Activated CD8-positive, alpha-beta T cell treated with anti-CD3 and anti-CD28 coated beads for 36 hours (primary cell): ENCODE measurements around the gene CTSC. TPM values are rescaled to one million over a fixed set of nuclear protein-coding genes. Genes with fewer than 3 reads are reported as not detected.

Experiments
- ATAC-seq: fragments of 200-7000 bp; cut with Tn5 transposase; one replicate; pipeline ENCODE4 v1.10.0; 2021; ENCODE audit warnings: mild to moderate bottlenecking, moderate library complexity
- CTCF ChIA-PET: fragments of 350-600 bp; sonication (Branson Sonifier 250); formaldehyde crosslinking; loops from one replicate; lab custom pipeline; 2021; ENCODE audit warnings: antibody characterized with exemption; lab: Charles Lee
- POLR2A ChIA-PET: fragments of 350-600 bp; sonication (Branson Sonifier 250); formaldehyde crosslinking; loops from one replicate; lab custom pipeline; 2021; ENCODE audit warnings: antibody characterized with exemption; lab: Charles Lee
- DNase-seq: peaks from one replicate; pipeline ENCODE4 v3.0.0-alpha.2; 2020
- H3K27ac Mint-ChIP-seq: one replicate; pipeline ENCODE4 v1.8.0; 2021; ENCODE audit warnings: mild to moderate bottlenecking, mixed read lengths
- H3K27me3 Mint-ChIP-seq: one replicate; pipeline ENCODE4 v1.8.0; 2021; ENCODE audit warnings: mixed read lengths
- H3K36me3 Mint-ChIP-seq: one replicate; pipeline ENCODE4 v1.8.0; 2021; ENCODE audit warnings: low read depth, mixed read lengths
- H3K4me1 Mint-ChIP-seq: one replicate; pipeline ENCODE4 v1.8.0; 2021; ENCODE audit warnings: low read depth, mixed read lengths
- H3K4me3 Mint-ChIP-seq: one replicate; pipeline ENCODE4 v1.8.0; 2021; ENCODE audit warnings: mild to moderate bottlenecking, moderate library complexity, mixed read lengths
- H3K9me3 Mint-ChIP-seq: one replicate; pipeline ENCODE4 v1.8.0; 2021; ENCODE audit warnings: mixed read lengths
- intact Hi-C: fragments of 100-400 bp; cut with micrococcal nuclease; formaldehyde crosslinking; loops from one replicate; pipeline ENCODE4 v1.10.0; 2022
- total RNA-seq, 2 experiments: library from RNA; stranded (reverse); gene quantifications; one replicate each; pipeline ENCODE4 v1.2.3, GENCODE V29; 2021
- TF ChIP-seq, protein P1 (sequence below): fragments of 200-600 bp; IDR thresholded peaks from one replicate; pipeline ENCODE4 v1.8.0; 2022; ENCODE audit warnings: antibody characterized with exemption, mild to moderate bottlenecking

Gene CTSC
- total RNA-seq, 2 experiments from 2014 or later, result 59.8 to 70.0 TPM

DNA sequence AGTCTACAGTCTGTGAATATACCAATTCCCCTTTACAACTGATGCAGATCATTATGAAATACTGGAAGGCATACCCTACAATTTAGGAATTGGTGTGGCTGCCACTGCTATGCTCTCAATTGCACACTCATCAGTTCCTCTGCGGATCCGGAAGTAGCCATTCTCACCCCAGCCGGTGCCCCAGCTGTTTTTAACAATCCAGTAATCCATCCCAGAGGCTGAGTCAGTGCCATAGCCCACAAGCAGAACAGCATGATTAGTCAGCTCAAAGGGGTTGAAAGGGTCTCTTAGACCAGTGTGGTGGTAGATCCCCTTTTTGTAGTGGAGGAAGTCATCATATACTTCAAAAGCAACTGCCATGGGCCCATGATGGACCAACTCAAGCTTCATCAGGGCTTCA lies 43.6 kb downstream of the CTSC start:
- Mint-ChIP-seq H3K36me3 (peaks cover 66% of the 10 kb centered on the region), H3K4me3 (no peak overlapping the region), H3K27ac (no peak overlapping the region), H3K9me3 (no peaks in the 10 kb centered on the region), H3K27me3 (no peaks in the 10 kb centered on the region), H3K4me1 (peaks cover 7% of the 10 kb centered on the region)
- POLR2A ChIA-PET, result no interaction called here
- no peak for DNase-seq
- TF ChIP-seq, protein P1, sequence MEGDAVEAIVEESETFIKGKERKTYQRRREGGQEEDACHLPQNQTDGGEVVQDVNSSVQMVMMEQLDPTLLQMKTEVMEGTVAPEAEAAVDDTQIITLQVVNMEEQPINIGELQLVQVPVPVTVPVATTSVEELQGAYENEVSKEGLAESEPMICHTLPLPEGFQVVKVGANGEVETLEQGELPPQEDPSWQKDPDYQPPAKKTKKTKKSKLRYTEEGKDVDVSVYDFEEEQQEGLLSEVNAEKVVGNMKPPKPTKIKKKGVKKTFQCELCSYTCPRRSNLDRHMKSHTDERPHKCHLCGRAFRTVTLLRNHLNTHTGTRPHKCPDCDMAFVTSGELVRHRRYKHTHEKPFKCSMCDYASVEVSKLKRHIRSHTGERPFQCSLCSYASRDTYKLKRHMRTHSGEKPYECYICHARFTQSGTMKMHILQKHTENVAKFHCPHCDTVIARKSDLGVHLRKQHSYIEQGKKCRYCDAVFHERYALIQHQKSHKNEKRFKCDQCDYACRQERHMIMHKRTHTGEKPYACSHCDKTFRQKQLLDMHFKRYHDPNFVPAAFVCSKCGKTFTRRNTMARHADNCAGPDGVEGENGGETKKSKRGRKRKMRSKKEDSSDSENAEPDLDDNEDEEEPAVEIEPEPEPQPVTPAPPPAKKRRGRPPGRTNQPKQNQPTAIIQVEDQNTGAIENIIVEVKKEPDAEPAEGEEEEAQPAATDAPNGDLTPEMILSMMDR, result no peak
- no peak for ATAC-seq
- CTCF ChIA-PET, result interaction anchor here (0.7 kb wide), 1 partner anchor 11 kb away, joined by 3 read pairs; no protein-coding TSS in a partner anchor
- intact Hi-C loops, result no loop called here

DNA sequence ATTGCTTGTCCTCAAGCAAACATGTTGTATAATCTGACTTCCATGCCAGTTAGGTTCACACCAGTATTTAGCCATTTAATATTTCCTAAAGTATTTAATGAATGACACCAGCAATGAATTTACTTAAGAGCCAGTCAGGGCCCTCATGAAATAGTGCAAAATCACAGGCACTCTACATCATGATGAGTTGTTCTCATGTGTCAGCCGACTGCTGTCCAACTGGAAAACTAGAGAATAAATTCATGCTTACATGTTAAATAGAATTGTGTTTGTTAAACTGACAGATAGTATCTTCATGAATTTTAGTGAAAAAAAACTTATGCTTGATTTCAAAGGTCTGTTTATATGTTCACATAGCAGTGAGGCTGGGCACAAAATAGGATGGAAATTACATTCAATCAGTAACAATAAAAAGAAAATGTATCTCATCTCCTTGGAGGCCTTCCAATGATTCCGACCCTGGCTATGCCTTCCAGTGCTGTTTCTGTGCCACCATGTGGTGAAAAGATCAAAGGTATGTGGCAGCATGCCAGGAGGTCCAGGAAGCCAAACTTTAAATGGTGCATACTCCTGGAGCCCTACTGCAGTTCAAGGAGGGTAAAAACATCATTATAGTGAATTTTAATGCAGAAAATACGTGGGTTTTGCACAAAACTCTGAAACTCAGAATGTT lies 45.2 kb downstream of the CTSC start:
- ATAC-seq (no peak), DNase-seq (no peak)
- POLR2A ChIA-PET, result no interaction called here
- Mint-ChIP-seq H3K9me3 (no peaks in the 10 kb centered on the region), H3K27me3 (no peaks in the 10 kb centered on the region), H3K4me3 (no peak overlapping the region), H3K27ac (no peak overlapping the region), H3K36me3 (peaks cover 73% of the 10 kb centered on the region), H3K4me1 (peaks cover 7% of the 10 kb centered on the region)
- TF ChIP-seq, protein P1, result no peak
- CTCF ChIA-PET, result no interaction called here
- intact Hi-C loops, result no loop called here

DNA sequence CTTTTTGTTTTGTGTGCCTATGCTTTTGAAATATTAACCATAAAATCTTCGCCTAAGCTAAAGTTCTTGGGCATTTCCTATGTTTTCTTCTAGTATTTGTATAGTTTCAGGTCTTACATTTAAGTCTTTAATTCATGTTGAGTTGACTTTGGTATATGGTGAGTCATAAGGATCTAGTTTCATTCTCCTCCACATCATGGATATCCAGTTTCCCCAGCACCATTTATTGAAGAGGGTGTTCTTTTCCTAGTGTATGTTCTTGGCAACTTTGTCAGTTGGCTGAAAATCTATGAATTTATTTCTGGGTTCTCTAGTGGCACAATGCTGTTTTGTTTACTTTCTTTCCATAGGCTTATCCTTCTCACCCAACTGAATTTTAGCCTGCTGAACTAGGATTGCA lies 49.0 kb downstream of the CTSC start:
- DNase-seq (no peak), ATAC-seq (no peak)
- ChIA-PET CTCF (no interaction called here), POLR2A (no interaction called here)
- Mint-ChIP-seq H3K4me1 (no peaks in the 10 kb centered on the region), H3K36me3 (peaks cover 48% of the 10 kb centered on the region), H3K27me3 (no peaks in the 10 kb centered on the region), H3K9me3 (no peaks in the 10 kb centered on the region), H3K27ac (no peak overlapping the region), H3K4me3 (no peak overlapping the region)
- intact Hi-C loops, result no loop called here
- TF ChIP-seq, protein P1, result no peak

DNA sequence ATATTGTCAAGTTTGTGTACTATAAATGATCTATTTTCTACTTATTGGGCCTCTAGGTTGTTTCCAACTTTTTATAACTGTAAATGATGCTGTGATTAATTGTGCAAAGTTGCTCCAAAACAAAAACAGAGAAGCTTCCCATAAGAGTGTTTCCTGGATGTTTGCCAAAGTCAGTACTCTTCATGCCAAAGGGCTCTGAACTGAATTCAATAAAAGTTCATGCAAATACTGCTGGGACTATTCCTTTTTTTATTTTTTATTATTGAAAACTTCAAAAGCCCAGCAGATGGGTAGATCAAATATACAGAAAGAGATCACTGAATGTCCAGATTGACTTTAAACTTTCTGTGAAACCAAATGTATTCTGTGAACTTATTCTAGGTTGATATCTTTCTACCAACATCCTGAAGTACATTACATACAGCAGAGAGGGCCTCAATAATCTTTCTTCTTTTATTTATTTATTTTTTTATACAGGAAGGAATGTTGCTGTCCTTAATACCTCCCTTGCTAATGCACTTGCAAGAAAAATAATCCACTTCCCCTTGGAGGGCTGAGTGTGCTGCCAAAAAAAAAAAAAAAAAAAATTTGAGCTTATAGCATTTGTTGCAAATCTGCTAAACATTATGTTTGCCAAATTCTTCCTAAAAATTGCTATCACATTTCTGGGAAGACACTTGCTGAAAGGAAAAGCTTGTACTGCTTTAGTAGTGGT lies 53.0 kb downstream of the CTSC start:
- Mint-ChIP-seq H3K4me1 (no peaks in the 10 kb centered on the region), H3K36me3 (peaks cover 27% of the 10 kb centered on the region), H3K27ac (no peak overlapping the region), H3K9me3 (no peaks in the 10 kb centered on the region), H3K4me3 (no peak overlapping the region), H3K27me3 (no peaks in the 10 kb centered on the region)
- no peak for DNase-seq
- CTCF ChIA-PET, result interaction anchor here (0.6 kb wide), 1 partner anchor 1107 kb away, joined by 3 read pairs; no protein-coding TSS in a partner anchor
- POLR2A ChIA-PET, result no interaction called here
- intact Hi-C loops, result no loop called here
- no peak for ATAC-seq
- TF ChIP-seq, protein P1, result no peak
